Astrocyte (in vitro differentiated cells and primary cell): ENCODE data around the gene ARMC9.

ENCODE experiments used
- CTCF ChIP-seq: IDR thresholded peaks from 2 replicates; pipeline ENCODE4 v1.5.1; 2011; ENCODE audit warnings: low read depth, mild to moderate bottlenecking, inconsistent platforms, low read length, moderate library complexity; ENCODE audit not compliant: insufficient read depth
- EZH2 ChIP-seq: IDR thresholded peaks from 2 replicates; pipeline ENCODE4 v1.6.1; 2012; ENCODE audit warnings: mild to moderate bottlenecking, low read length, inconsistent platforms; ENCODE audit not compliant: insufficient read depth

DNA sequence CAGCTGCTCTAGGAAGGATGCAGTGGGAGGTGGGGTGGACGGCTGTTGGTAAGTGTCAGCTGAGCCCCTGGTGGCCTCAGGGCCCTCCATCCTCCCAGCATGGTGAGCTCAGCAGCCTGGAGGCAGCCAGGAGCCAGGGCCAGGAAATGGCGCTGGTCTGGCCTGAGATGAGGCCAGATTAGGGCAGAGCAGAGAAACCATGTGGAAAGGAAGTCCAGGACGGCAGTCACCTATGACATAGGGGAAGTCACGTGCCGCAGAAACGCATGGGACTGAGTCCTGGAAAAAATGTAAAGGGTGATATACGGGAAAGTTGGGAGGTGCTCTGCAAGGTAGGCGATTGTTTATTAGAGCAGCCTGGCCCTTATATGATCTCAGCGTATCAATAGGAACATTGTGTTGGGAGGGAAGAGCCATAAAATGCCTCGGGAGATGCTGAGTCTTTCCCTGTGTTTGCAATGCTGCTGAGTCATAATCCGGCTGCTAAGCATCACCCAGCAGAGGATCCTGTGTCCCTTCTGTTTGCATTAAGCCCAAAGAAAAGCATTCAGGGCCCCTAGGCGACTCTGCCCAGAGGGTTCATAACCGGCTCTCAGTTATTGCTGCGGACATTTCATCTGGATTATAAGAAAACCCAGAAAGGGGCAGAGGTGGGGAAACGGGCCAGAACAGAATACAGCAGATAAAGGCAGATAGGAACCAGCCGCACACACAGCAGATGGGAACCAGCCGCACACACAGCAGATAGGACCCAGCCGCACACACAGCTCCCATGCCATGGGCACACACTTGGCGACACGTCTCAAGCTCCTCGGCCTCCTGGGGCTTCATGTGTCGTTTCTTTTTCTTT lies 166.8 kb downstream of the ARMC9 start:
- TF ChIP-seq CTCF, result no peak
- no peak for TF ChIP-seq EZH2
